GM18951 (cell line): ENCODE results near the gene TBC1D7.

Source experiments
- POLR2A ChIP-seq: IDR thresholded peaks from 4 replicates; pipeline ENCODE4 v1.6.1; 2011; ENCODE audit warnings: mild to moderate bottlenecking; ENCODE audit not compliant: insufficient read length, insufficient read depth; ENCODE audit errors: extremely low read depth
- in situ Hi-C: fragments of 300-500 bp; cut with MboI; formaldehyde crosslinking; loops from one replicate; pipeline ENCODE4 v1.12.0; 2022; ENCODE audit warnings: low sequenced_read_pairs, mixed read lengths, inconsistent platforms; ENCODE audit not compliant: unreplicated experiment

The TBC1D7 gene

GRCh38 chr6:13327691-13328075 is 654 bp downstream of the TBC1D7 start:
- TF ChIP-seq POLR2A, result no peak
- in situ Hi-C loops, result loop anchor here (25.0 kb wide), 1 partner anchor 415 kb away; no protein-coding TSS in a partner anchor

GRCh38 chr6:13326031-13326586 is 2.2 kb downstream of the TBC1D7 start:
- in situ Hi-C loops, result loop anchor here (25.0 kb wide), 1 partner anchor 414 kb away; no protein-coding TSS in a partner anchor

- TF ChIP-seq POLR2A, result no peak
- in situ Hi-C loops, result no loop called here
Measured at GRCh38 chr6:13319891-13320564, 8.3 kb downstream of the TBC1D7 start.

GRCh38 chr6:13318821-13319220 is 9.5 kb downstream of the TBC1D7 start:
- TF ChIP-seq POLR2A, result no peak
- in situ Hi-C loops, result no loop called here

- in situ Hi-C loops, result no loop called here
- no peak for TF ChIP-seq POLR2A
Measured at GRCh38 chr6:13315896-13316295, 12.4 kb downstream of the TBC1D7 start.

GRCh38 chr6:13314806-13315205 is 13.5 kb downstream of the TBC1D7 start:
- in situ Hi-C loops, result no loop called here
- no peak for TF ChIP-seq POLR2A

- in situ Hi-C loops, result no loop called here
- TF ChIP-seq POLR2A, result no peak
Measured at GRCh38 chr6:13311155-13311554, 17.2 kb downstream of the TBC1D7 start.

- in situ Hi-C loops, result no loop called here
Measured at GRCh38 chr6:13308332-13308731, 20.0 kb downstream of the TBC1D7 start.

GRCh38 chr6:13307508-13307995 is 20.8 kb downstream of the TBC1D7 start:
- no peak for TF ChIP-seq POLR2A
- in situ Hi-C loops, result no loop called here

More at GRCh38 chr6:13308332-13308731, 20.0 kb downstream of the TBC1D7 start:
- TF ChIP-seq POLR2A, result no peak

GRCh38 chr6:13305791-13306190 is 22.5 kb downstream of the TBC1D7 start:
- TF ChIP-seq POLR2A, result no peak
- in situ Hi-C loops, result no loop called here

GRCh38 chr6:13305288-13305687 is 23.0 kb downstream of the TBC1D7 start:
- in situ Hi-C loops, result no loop called here
- no peak for TF ChIP-seq POLR2A

GRCh38 chr6:13304580-13305260 is 23.6 kb downstream of the TBC1D7 start:
- TF ChIP-seq POLR2A, result no peak
- in situ Hi-C loops, result no loop called here

- TF ChIP-seq POLR2A, result no peak
- in situ Hi-C loops, result no loop called here
Measured at GRCh38 chr6:13304101-13304500, 24.2 kb downstream of the TBC1D7 start.

- in situ Hi-C loops, result no loop called here
- TF ChIP-seq POLR2A, result no peak
Measured at GRCh38 chr6:13303668-13304017, 24.7 kb downstream of the TBC1D7 start.
